ENCODE data around the gene CNTN1.

- TF ChIP-seq CTCF (IDR thresholded peaks at IDR 0.05) (no peak), POLR2A (IDR thresholded peaks at IDR 0.05) (no peak), POLR2AphosphoS5 (IDR thresholded peaks at IDR 0.05) (no peak)
Observed at GRCh38 chr12:40801082-40801481, 108.8 kb downstream of the CNTN1 start.
